ENCODE results near the gene PLXNA2.

Gene PLXNA2

GRCh38 chr1:208276757-208277435 is 32.7 kb upstream of the PLXNA2 start:
- H3K4me3 ChIP-seq (ENCODE audit: extremely low read depth, insufficient read depth, low read length, poor library complexity, severe bottlenecking): no peak overlapping the region
- 74 to 91% methylated on average over 3 of the region's 3 CpGs for WGBS, 2 experiments (ENCODE audit: insufficient coverage in 2 of 2)
- H3K4me1 ChIP-seq (ENCODE audit: control insufficient read depth, insufficient read depth, low read length, poor library complexity, severe bottlenecking): no peaks in the 10 kb centered on the region
- H3K36me3 ChIP-seq (ENCODE audit: control insufficient read depth, insufficient read depth, low read length): no peaks in the 10 kb centered on the region
- H3K27ac ChIP-seq (ENCODE audit: low read depth, low read length, severe bottlenecking): no peak overlapping the region
- no peaks in the 10 kb centered on the region for H3K9me3 ChIP-seq (ENCODE audit: control insufficient read depth, low read length)

GRCh38 chr1:208275083-208275482 is 30.9 kb upstream of the PLXNA2 start:
- whole genome bisulfite sequencing, 2 experiments (ENCODE audit: insufficient coverage in 2 of 2): 90 to 91% methylated on average over 1 to 2 of the region's 2 CpGs
- H3K9me3 ChIP-seq (ENCODE audit: control insufficient read depth, low read length): no peaks in the 10 kb centered on the region
- peaks cover under 1% of the 10 kb centered on the region for H3K4me1 ChIP-seq (ENCODE audit: control insufficient read depth, insufficient read depth, low read length, poor library complexity, severe bottlenecking)

GRCh38 chr1:208273386-208274017 is 29.3 kb upstream of the PLXNA2 start:
- H3K9me3 ChIP-seq (ENCODE audit: control insufficient read depth, low read length): no peaks in the 10 kb centered on the region
- no peak overlapping the region for H3K4me3 ChIP-seq (ENCODE audit: extremely low read depth, insufficient read depth, low read length, poor library complexity, severe bottlenecking)
- no peak overlapping the region for H3K27ac ChIP-seq (ENCODE audit: low read depth, low read length, severe bottlenecking)
- WGBS, 2 experiments (ENCODE audit: insufficient coverage in 2 of 2): 94 to 95% methylated on average over 5 to 6 of the region's 6 CpGs
- H3K36me3 ChIP-seq (ENCODE audit: control insufficient read depth, insufficient read depth, low read length): no peaks in the 10 kb centered on the region
- peaks cover 16% of the 10 kb centered on the region for H3K4me1 ChIP-seq (ENCODE audit: control insufficient read depth, insufficient read depth, low read length, poor library complexity, severe bottlenecking)

More at GRCh38 chr1:208275083-208275482, 30.9 kb upstream of the PLXNA2 start:
- Histone ChIP-seq H3K27ac (ENCODE audit: low read depth, low read length, severe bottlenecking) (no peak overlapping the region), H3K4me3 (ENCODE audit: extremely low read depth, insufficient read depth, low read length, poor library complexity, severe bottlenecking) (no peak overlapping the region), H3K36me3 (ENCODE audit: control insufficient read depth, insufficient read depth, low read length) (no peaks in the 10 kb centered on the region)

GRCh38 chr1:208272713-208273112 is 28.5 kb upstream of the PLXNA2 start:
- WGBS, 2 experiments (ENCODE audit: insufficient coverage in 2 of 2): 63% methylated on average over 1 of the region's 1 CpG; no CpG with 5 or more reads in 1 of the 2 experiments
- Histone ChIP-seq H3K36me3 (ENCODE audit: control insufficient read depth, insufficient read depth, low read length) (no peaks in the 10 kb centered on the region), H3K27ac (ENCODE audit: low read depth, low read length, severe bottlenecking) (no peak overlapping the region), H3K4me1 (ENCODE audit: control insufficient read depth, insufficient read depth, low read length, poor library complexity, severe bottlenecking) (peaks cover 16% of the 10 kb centered on the region), H3K4me3 (ENCODE audit: extremely low read depth, insufficient read depth, low read length, poor library complexity, severe bottlenecking) (no peak overlapping the region), H3K9me3 (ENCODE audit: control insufficient read depth, low read length) (no peaks in the 10 kb centered on the region)

GRCh38 chr1:208272311-208272710 is 28.1 kb upstream of the PLXNA2 start:
- 60% methylated on average over 1 of the region's 2 CpGs; no CpG with 5 or more reads in 1 of the 2 experiments for WGBS, 2 experiments (ENCODE audit: insufficient coverage in 2 of 2)

GRCh38 chr1:208271236-208271635 is 27.1 kb upstream of the PLXNA2 start:
- 92 to 93% methylated on average over 1 to 3 of the region's 3 CpGs for WGBS, 2 experiments (ENCODE audit: insufficient coverage in 2 of 2)
- no peak overlapping the region for H3K27ac ChIP-seq (ENCODE audit: low read depth, low read length, severe bottlenecking)
- peaks cover 16% of the 10 kb centered on the region for H3K4me1 ChIP-seq (ENCODE audit: control insufficient read depth, insufficient read depth, low read length, poor library complexity, severe bottlenecking)
- H3K4me3 ChIP-seq (ENCODE audit: extremely low read depth, insufficient read depth, low read length, poor library complexity, severe bottlenecking): no peak overlapping the region
- no peaks in the 10 kb centered on the region for H3K9me3 ChIP-seq (ENCODE audit: control insufficient read depth, low read length)
- no peaks in the 10 kb centered on the region for H3K36me3 ChIP-seq (ENCODE audit: control insufficient read depth, insufficient read depth, low read length)

More at GRCh38 chr1:208272311-208272710, 28.1 kb upstream of the PLXNA2 start:
- H3K9me3 ChIP-seq (ENCODE audit: control insufficient read depth, low read length): no peaks in the 10 kb centered on the region
- no peaks in the 10 kb centered on the region for H3K36me3 ChIP-seq (ENCODE audit: control insufficient read depth, insufficient read depth, low read length)
- no peak overlapping the region for H3K4me3 ChIP-seq (ENCODE audit: extremely low read depth, insufficient read depth, low read length, poor library complexity, severe bottlenecking)
- H3K27ac ChIP-seq (ENCODE audit: low read depth, low read length, severe bottlenecking): no peak overlapping the region
- H3K4me1 ChIP-seq (ENCODE audit: control insufficient read depth, insufficient read depth, low read length, poor library complexity, severe bottlenecking): peaks cover 16% of the 10 kb centered on the region

GRCh38 chr1:208270651-208271141 is 26.5 kb upstream of the PLXNA2 start:
- no peaks in the 10 kb centered on the region for H3K36me3 ChIP-seq (ENCODE audit: control insufficient read depth, insufficient read depth, low read length)
- no peak overlapping the region for H3K4me3 ChIP-seq (ENCODE audit: extremely low read depth, insufficient read depth, low read length, poor library complexity, severe bottlenecking)
- peak overlapping the region; percentile 18 for H3K27ac ChIP-seq (ENCODE audit: low read depth, low read length, severe bottlenecking)
- H3K4me1 ChIP-seq (ENCODE audit: control insufficient read depth, insufficient read depth, low read length, poor library complexity, severe bottlenecking): peaks cover 16% of the 10 kb centered on the region
- 14 to 33% methylated on average over 1 of the region's 2 CpGs for WGBS, 2 experiments (ENCODE audit: insufficient coverage in 2 of 2)
- no peaks in the 10 kb centered on the region for H3K9me3 ChIP-seq (ENCODE audit: control insufficient read depth, low read length)

- Histone ChIP-seq H3K4me3 (ENCODE audit: extremely low read depth, insufficient read depth, low read length, poor library complexity, severe bottlenecking) (no peak overlapping the region), H3K9me3 (ENCODE audit: control insufficient read depth, low read length) (no peaks in the 10 kb centered on the region), H3K27ac (ENCODE audit: low read depth, low read length, severe bottlenecking) (no peak overlapping the region), H3K4me1 (ENCODE audit: control insufficient read depth, insufficient read depth, low read length, poor library complexity, severe bottlenecking) (peaks cover 16% of the 10 kb centered on the region), H3K36me3 (ENCODE audit: control insufficient read depth, insufficient read depth, low read length) (no peaks in the 10 kb centered on the region)
- WGBS, 2 experiments (ENCODE audit: insufficient coverage in 2 of 2): 96 to 100% methylated on average over 1 to 3 of the region's 6 CpGs
Measured at GRCh38 chr1:208269338-208269666, 25.1 kb upstream of the PLXNA2 start.

- Histone ChIP-seq H3K9me3 (ENCODE audit: control insufficient read depth, low read length) (no peaks in the 10 kb centered on the region), H3K36me3 (ENCODE audit: control insufficient read depth, insufficient read depth, low read length) (no peaks in the 10 kb centered on the region), H3K27ac (ENCODE audit: low read depth, low read length, severe bottlenecking) (no peak overlapping the region), H3K4me1 (ENCODE audit: control insufficient read depth, insufficient read depth, low read length, poor library complexity, severe bottlenecking) (peaks cover 17% of the 10 kb centered on the region), H3K4me3 (ENCODE audit: extremely low read depth, insufficient read depth, low read length, poor library complexity, severe bottlenecking) (no peak overlapping the region)
- 86 to 91% methylated on average over 7 of the region's 9 CpGs for WGBS, 2 experiments (ENCODE audit: insufficient coverage in 2 of 2)
Measured at GRCh38 chr1:208268541-208269337, 24.6 kb upstream of the PLXNA2 start.

- no peak overlapping the region for H3K4me3 ChIP-seq (ENCODE audit: extremely low read depth, insufficient read depth, low read length, poor library complexity, severe bottlenecking)
- H3K36me3 ChIP-seq (ENCODE audit: control insufficient read depth, insufficient read depth, low read length): no peaks in the 10 kb centered on the region
- no peak overlapping the region for H3K27ac ChIP-seq (ENCODE audit: low read depth, low read length, severe bottlenecking)
- no peaks in the 10 kb centered on the region for H3K9me3 ChIP-seq (ENCODE audit: control insufficient read depth, low read length)
- WGBS, 2 experiments (ENCODE audit: insufficient coverage in 2 of 2): 89 to 100% methylated on average over 1 of the region's 3 CpGs
- H3K4me1 ChIP-seq (ENCODE audit: control insufficient read depth, insufficient read depth, low read length, poor library complexity, severe bottlenecking): peaks cover 21% of the 10 kb centered on the region
Measured at GRCh38 chr1:208265525-208265924, 21.3 kb upstream of the PLXNA2 start.
